Lower leg skin (tissue), 3 donors: ENCODE data around the gene HDAC7.

Source experiments
- CTCF ChIP-seq, 3 donors: fragments of 450-650 bp; IDR thresholded peaks; one replicate each; pipeline ENCODE4 v1.5.1; 2016; ENCODE audit warnings: antibody characterized with exemption in 3 of 3, mild to moderate bottlenecking in 3 of 3, moderate library complexity in 2 of 3
- POLR2A ChIP-seq, 2 donors: fragments of 450-650 bp; IDR thresholded peaks; one replicate each; pipeline ENCODE4 v1.6.1; 2016 to 2017; ENCODE audit warnings: antibody characterized with exemption in 2 of 2, mild to moderate bottlenecking in 1 of 2, moderate library complexity in 1 of 2

DNA sequence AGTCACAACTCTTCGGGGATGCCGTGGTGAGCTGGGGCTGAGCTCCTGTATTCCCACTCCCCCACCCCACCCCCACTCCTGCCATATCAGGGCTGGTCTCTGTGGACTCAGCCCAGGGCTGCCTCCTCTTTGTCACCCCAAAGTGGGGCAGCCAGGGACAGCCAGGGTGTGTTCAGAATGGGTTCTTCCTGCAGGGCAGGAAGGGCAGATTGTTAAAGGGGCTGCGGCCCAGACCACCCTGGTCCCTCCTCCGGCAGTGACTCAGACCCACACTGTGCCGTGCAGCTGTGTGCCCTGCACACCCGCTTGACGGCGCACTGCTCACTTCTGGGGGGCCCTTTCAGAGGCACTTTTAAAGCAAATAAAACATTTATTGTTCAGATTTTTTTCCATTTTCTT lies 37.3 kb downstream of the HDAC7 start:
- no peak for TF ChIP-seq POLR2A (IDR thresholded peaks at IDR 0.05)
- no peak for TF ChIP-seq CTCF (IDR thresholded peaks at IDR 0.05)
